K562 (cell line): ENCODE data around the gene SERPING1. TPM values are rescaled to one million over a fixed set of nuclear protein-coding genes. Genes with fewer than 3 reads are reported as not detected.

ENCODE experiments used
- ATAC-seq: fragments of 200-7000 bp; cut with Tn5 transposase; 3 replicates; pipeline ENCODE4 v1.9.1; 2020; ENCODE audit warnings: moderate library complexity
- BruUV-seq: library from RNA; stranded (reverse); fragments of 400-500 nt; replicated peaks from 2 replicates; lab custom pipeline; 2021; lab: Mats Ljungman, UMichigan
- CTCF ChIA-PET: fragments of 300-600 bp; formaldehyde crosslinking; extraction: SDS; loops from one replicate; lab custom pipeline; 2021; ENCODE audit warnings: low intra/inter-chr PET ratio; lab: Yijun Ruan, JAX
- POLR2A ChIA-PET: fragments of 300-600, 350-650 bp; sonication (Branson Sonifier 250); formaldehyde crosslinking; extraction: SDS; loops from one replicate; lab custom pipeline; 2021; ENCODE audit warnings: antibody characterized with exemption, inconsistent platforms; lab: Yijun Ruan, JAX
- DNase-seq, 4 experiments: peaks; one replicate each; pipeline versions ENCODE4 v3.0.0 to v3.0.0-alpha.2; 2011 to 2018; ENCODE audit warnings: low spot score in 3 of 4, mixed read lengths in 3 of 4; ENCODE audit errors: extremely low read depth in 1 of 4
- FAIRE-seq: peaks from 2 replicates; lab custom pipeline; 2011; peaks lifted over from hg19 to GRCh38; lab: Jason Lieb, UNC
- H2AFZ ChIP-seq: 2 replicates; pipeline ENCODE4 v1.6.0; 2011; ENCODE audit warnings: low read depth, low read length, control low read depth, inconsistent platforms
- H3K27ac ChIP-seq: fragments of 200-600 bp; 3 replicates; pipeline ENCODE4 v1.8.0; 2011; ENCODE audit warnings: low read depth, mild to moderate bottlenecking, control low read depth, inconsistent platforms, low read length, moderate library complexity, mixed read lengths; ENCODE audit errors: extremely low read depth
- H3K27me3 ChIP-seq, 2 experiments: fragments of 300-600 bp in 1 of 2; 2 replicates in 1 of 2; 3 replicates in 1 of 2; pipeline versions ENCODE4 v1.6.0 to v1.8.0; 2011; ENCODE audit warnings: inconsistent platforms in 2 of 2, low read length in 2 of 2, mild to moderate bottlenecking in 1 of 2, mixed read lengths in 1 of 2, moderate library complexity in 1 of 2; ENCODE audit not compliant: control insufficient read depth in 2 of 2, insufficient read depth in 2 of 2
- H3K36me3 ChIP-seq: fragments of 300-600 bp; 3 replicates; pipeline ENCODE4 v1.8.0; 2011; ENCODE audit warnings: mild to moderate bottlenecking, low read length, inconsistent platforms; ENCODE audit not compliant: control insufficient read depth, insufficient read depth
- H3K4me1 ChIP-seq, 2 experiments: fragments of 200-600 bp in 1 of 2; replicated peaks in 1 of 2; 2 replicates in 1 of 2; 3 replicates in 1 of 2; pipeline versions ENCODE4 v1.5.1 to v1.8.0; 2011; ENCODE audit warnings: inconsistent platforms in 2 of 2, low read length in 2 of 2, mild to moderate bottlenecking in 1 of 2, mixed read lengths in 1 of 2, moderate library complexity in 1 of 2; ENCODE audit not compliant: control insufficient read depth in 2 of 2, insufficient read depth in 2 of 2
- H3K4me2 ChIP-seq: 2 replicates; pipeline ENCODE4 v1.6.1; 2011; ENCODE audit warnings: low read length, control low read depth, inconsistent platforms, mixed read lengths; ENCODE audit not compliant: insufficient read depth
- H3K4me3 ChIP-seq: fragments of 200-600 bp; sonication (generic), shearing (Covaris generic); 2 replicates; pipeline ENCODE4 v1.5.1; 2016; ENCODE audit warnings: control low read depth, inconsistent platforms
- H3K79me2 ChIP-seq: fragments of 200-600 bp; 3 replicates; pipeline ENCODE4 v1.8.0; 2011; ENCODE audit warnings: low read length, inconsistent platforms; ENCODE audit not compliant: control insufficient read depth, insufficient read depth
- H3K9ac ChIP-seq, 2 experiments: 2 replicates each; pipeline versions ENCODE4 v1.6.0 to v1.6.1; 2011; ENCODE audit warnings: low read depth in 2 of 2, low read length in 2 of 2, control low read depth in 1 of 2, inconsistent platforms in 1 of 2, mild to moderate bottlenecking in 1 of 2, mixed read lengths in 1 of 2; ENCODE audit not compliant: insufficient read depth in 1 of 2
- H3K9me1 ChIP-seq: one replicate; pipeline ENCODE4 v1.6.0; 2011; ENCODE audit warnings: inconsistent platforms, mild to moderate bottlenecking, low read length, moderate library complexity; ENCODE audit not compliant: control insufficient read depth, insufficient read depth
- H3K9me3 ChIP-seq: replicated peaks from 2 replicates; pipeline ENCODE4 v1.5.1; 2011; ENCODE audit warnings: low read depth, low read length, inconsistent platforms; ENCODE audit not compliant: control insufficient read depth, insufficient read depth
- H4K20me1 ChIP-seq: replicated peaks from 2 replicates; pipeline ENCODE4 v1.6.1; 2011; ENCODE audit warnings: low read length, inconsistent platforms, mixed read lengths; ENCODE audit not compliant: control insufficient read depth, insufficient read depth
- CBX1 ChIP-seq: sonication (generic); IDR thresholded peaks from 2 replicates; pipeline ENCODE4 v1.6.1; 2016; ENCODE audit warnings: antibody characterized with exemption, low read depth, mild to moderate bottlenecking
- KAT8 ChIP-seq: fragments of 450-650 bp; IDR thresholded peaks from 2 replicates; pipeline ENCODE4 v1.6.1; 2016; ENCODE audit warnings: low read depth, mild to moderate bottlenecking
- MED1 ChIP-seq: sonication (generic); formaldehyde crosslinking; IDR thresholded peaks from 2 replicates; pipeline ENCODE4 v1.8.1; 2023; ENCODE audit warnings: missing genetic modification reagents, borderline replicate concordance
- REST ChIP-seq, 2 experiments: fragments of 450-650 bp; formaldehyde crosslinking in 1 of 2; IDR thresholded peaks; 2 replicates each; pipeline versions ENCODE4 v1.4.0 to v1.6.1; 2014 to 2020; ENCODE audit warnings: mild to moderate bottlenecking in 2 of 2, borderline replicate concordance in 1 of 2, low read depth in 1 of 2
- THRAP3 ChIP-seq: fragments of 450-650 bp; IDR thresholded peaks from 2 replicates; pipeline ENCODE4 v1.6.1; 2016; ENCODE audit warnings: mild to moderate bottlenecking, inconsistent platforms, borderline replicate concordance
- U2AF2 ChIP-seq: fragments of 200-400 bp; formaldehyde crosslinking; optimal IDR thresholded peaks from 2 replicates; pipeline ENCODE3; 2017; ENCODE audit warnings: low read depth, mild to moderate bottlenecking, low read length
- ZNF23 ChIP-seq: fragments of 250-450 bp; sonication (Bioruptor Pico); IDR thresholded peaks from 2 replicates; pipeline ENCODE4 v1.4.0; 2020; ENCODE audit warnings: mild to moderate bottlenecking
- ZNF253 ChIP-seq: fragments of 250-450 bp; sonication (Bioruptor Pico); conservative IDR thresholded peaks from 2 replicates; pipeline ENCODE4 v1.6.1; 2021; ENCODE audit warnings: mild to moderate bottlenecking
- in situ Hi-C: fragments of 300-500 bp; cut with MboI; formaldehyde crosslinking; loops from 4 replicates; pipeline ENCODE4 v1.15.0; 2018; ENCODE audit warnings: inconsistent platforms, mixed read lengths
- intact Hi-C: fragments of 100-400 bp; cut with micrococcal nuclease; formaldehyde crosslinking; loops from 2 replicates; pipeline ENCODE4 v1.14.2; 2022
- polyA plus RNA-seq, 8 experiments: library from polyadenylated mRNA; depleted of rRNA in 4 of 8; stranded (reverse) in 5 of 8; unstranded in 3 of 8; fragments of >200 nt; fragmentation: Nextera tagmentation in 2 of 8; fragmentation: Illumina TruSeq in 1 of 8; extraction: Ambion mirVana in 2 of 8; extraction: Trizol in 1 of 8; gene quantifications; 2 replicates each; pipeline versions ENCODE4 v1.2.1 to v1.2.3, GENCODE V29; 2011 to 2014; ENCODE audit warnings: inconsistent platforms in 1 of 8, missing spikeins in 1 of 8
- total RNA-seq, 7 experiments: library from RNA; depleted of rRNA in 6 of 7; stranded (reverse); fragments of >200 nt in 6 of 7; fragmentation: Illumina TruSeq in 2 of 7; extraction: Trizol in 2 of 7; gene quantifications; 2 replicates each; pipeline versions ENCODE4 v1.2.1 to v1.2.3, GENCODE V29; 2011 to 2021; ENCODE audit warnings: low replicate concordance in 1 of 7
- TF ChIP-seq, protein P1 (sequence below): fragments of 450-650 bp; IDR thresholded peaks from 2 replicates; pipeline ENCODE4 v1.6.1; 2017; ENCODE audit warnings: mild to moderate bottlenecking, moderate library complexity
- TF ChIP-seq, protein P2 (sequence below): sonication (generic); formaldehyde crosslinking; IDR thresholded peaks from 2 replicates; pipeline ENCODE4 v1.8.1; 2023; ENCODE audit warnings: mild to moderate bottlenecking, missing genetic modification reagents

Gene SERPING1
- total and polyA plus RNA-seq, 9 of the 15 experiments (the other 6 are each of a cell fraction or from before 2014, with no cell fraction given), result 0.10 to 1.00 (median 0.21) TPM; not detected in 2

- TF ChIP-seq CBX1, result peak; percentile 50; the same call in 1 of the 2 replicates
These were observed 21.8 kb downstream of the SERPING1 start (continued) for GRCh38 chr11:57619331-57619730.

DNA sequence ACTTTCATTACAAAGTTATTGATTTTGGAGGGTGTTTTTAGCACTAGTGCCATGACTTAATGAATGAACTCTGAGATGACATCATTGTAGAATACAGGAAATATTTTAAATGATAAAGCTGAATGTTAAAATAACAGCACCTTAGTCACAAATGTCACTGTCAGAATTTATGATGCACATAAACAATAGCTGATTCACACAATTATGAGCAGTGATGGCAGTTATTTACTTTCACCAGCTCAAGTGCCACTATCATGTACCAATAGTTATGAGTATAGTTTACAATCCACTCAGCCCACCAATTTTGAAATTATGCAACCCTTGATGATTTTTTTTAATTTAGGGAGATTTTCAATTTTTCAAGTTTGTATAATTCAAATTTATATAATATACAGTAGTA lies 23.0 kb downstream of the SERPING1 start:
- Histone ChIP-seq H3K4me3 (no peak overlapping the region), H3K27ac (no peak overlapping the region), H3K79me2 (no peaks in the 10 kb centered on the region), H3K36me3 (no peaks in the 10 kb centered on the region), H3K9me1 (no peaks in the 10 kb centered on the region), H3K4me1 (no peaks in the 10 kb centered on the region), H3K4me2 (no peak overlapping the region), H4K20me1 (no peaks in the 10 kb centered on the region), H3K27me3 (peaks cover 0 to 11% of the 10 kb centered on the region in 2 experiments; a peak in 1 of 5 replicates), H3K9me3 (peaks cover 8% of the 10 kb centered on the region), H3K9ac (no peak overlapping the region), H2AFZ (no peak overlapping the region)
- ChIA-PET POLR2A (interaction anchor here (1.5 kb wide), 1 partner anchor 12 kb away, joined by 5 read pairs; no protein-coding TSS in a partner anchor), CTCF (no interaction called here)
- FAIRE-seq (no peak), ATAC-seq (no peak), DNase-seq (no peak)
- intact Hi-C loops (no loop called here), in situ Hi-C loops (no loop called here)
- no TSS peak for BruUV-seq
- TF ChIP-seq KAT8, result no peak
- TF ChIP-seq REST (IDR thresholded peaks at IDR 0.05; ENCODE audit: borderline replicate concordance), result no peak
- no peak for TF ChIP-seq REST (CRISPR knock-in tag; IDR thresholded peaks at IDR 0.05; ENCODE audit: low read depth)
- no peak for TF ChIP-seq ZNF23 (CRISPR knock-in tag)
- TF ChIP-seq THRAP3, result no peak
- TF ChIP-seq U2AF2, result no peak
- TF ChIP-seq, protein P1, sequence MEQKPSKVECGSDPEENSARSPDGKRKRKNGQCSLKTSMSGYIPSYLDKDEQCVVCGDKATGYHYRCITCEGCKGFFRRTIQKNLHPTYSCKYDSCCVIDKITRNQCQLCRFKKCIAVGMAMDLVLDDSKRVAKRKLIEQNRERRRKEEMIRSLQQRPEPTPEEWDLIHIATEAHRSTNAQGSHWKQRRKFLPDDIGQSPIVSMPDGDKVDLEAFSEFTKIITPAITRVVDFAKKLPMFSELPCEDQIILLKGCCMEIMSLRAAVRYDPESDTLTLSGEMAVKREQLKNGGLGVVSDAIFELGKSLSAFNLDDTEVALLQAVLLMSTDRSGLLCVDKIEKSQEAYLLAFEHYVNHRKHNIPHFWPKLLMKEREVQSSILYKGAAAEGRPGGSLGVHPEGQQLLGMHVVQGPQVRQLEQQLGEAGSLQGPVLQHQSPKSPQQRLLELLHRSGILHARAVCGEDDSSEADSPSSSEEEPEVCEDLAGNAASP, result no peak
- TF ChIP-seq, protein P2, sequence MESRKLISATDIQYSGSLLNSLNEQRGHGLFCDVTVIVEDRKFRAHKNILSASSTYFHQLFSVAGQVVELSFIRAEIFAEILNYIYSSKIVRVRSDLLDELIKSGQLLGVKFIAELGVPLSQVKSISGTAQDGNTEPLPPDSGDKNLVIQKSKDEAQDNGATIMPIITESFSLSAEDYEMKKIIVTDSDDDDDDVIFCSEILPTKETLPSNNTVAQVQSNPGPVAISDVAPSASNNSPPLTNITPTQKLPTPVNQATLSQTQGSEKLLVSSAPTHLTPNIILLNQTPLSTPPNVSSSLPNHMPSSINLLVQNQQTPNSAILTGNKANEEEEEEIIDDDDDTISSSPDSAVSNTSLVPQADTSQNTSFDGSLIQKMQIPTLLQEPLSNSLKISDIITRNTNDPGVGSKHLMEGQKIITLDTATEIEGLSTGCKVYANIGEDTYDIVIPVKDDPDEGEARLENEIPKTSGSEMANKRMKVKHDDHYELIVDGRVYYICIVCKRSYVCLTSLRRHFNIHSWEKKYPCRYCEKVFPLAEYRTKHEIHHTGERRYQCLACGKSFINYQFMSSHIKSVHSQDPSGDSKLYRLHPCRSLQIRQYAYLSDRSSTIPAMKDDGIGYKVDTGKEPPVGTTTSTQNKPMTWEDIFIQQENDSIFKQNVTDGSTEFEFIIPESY (CRISPR knock-in tag), result no peak
- TF ChIP-seq ZNF253 (CRISPR knock-in tag), result no peak
- no peak for TF ChIP-seq MED1 (CRISPR knock-in tag)
